GM18909 (cell line): ENCODE data around the gene TTC39B.
"Not testable (repeated sequence)": the region's sequence is repeated elsewhere in the genome, so short reads cannot be mapped to it uniquely, and the experiment has no call there.

Experiments
- ATAC-seq: cut with Tn5 transposase; IDR thresholded peaks from one replicate; pipeline ENCODE4 v1.9.1; 2021; ENCODE audit warnings: mild to moderate bottlenecking; ENCODE audit not compliant: unreplicated experiment, poor library complexity

TTC39B gene

DNA sequence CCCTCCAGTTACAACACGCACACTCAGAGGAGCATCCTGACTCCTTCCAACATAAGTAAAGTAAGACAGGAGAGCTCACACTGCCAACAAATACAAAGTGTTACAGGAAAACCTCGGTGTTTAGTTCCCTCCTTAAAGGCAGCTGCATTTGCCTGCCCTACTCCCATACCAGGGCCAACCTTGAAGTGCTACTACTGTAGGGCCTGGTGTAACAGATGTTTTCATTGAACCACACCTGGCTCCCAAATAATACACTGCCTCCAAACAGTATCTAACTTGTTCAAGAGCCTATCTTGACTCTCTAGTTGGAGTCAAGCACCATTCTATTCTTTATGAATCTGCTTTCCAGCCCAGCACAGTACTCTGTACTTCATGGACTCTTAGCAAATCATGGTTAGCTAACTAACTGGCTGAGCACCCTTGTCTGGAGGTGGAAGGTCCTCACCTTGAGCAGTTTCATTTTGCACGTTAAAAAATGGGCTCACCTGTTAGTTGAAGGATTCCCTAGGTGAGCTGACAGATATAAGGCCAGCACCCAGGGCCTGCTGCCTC, 34.6 kb downstream of the TTC39B start:
- ATAC-seq = no peak

GRCh38 chr9:15271403-15271802, 35.6 kb downstream of the TTC39B start:
- no peak for ATAC-seq

DNA sequence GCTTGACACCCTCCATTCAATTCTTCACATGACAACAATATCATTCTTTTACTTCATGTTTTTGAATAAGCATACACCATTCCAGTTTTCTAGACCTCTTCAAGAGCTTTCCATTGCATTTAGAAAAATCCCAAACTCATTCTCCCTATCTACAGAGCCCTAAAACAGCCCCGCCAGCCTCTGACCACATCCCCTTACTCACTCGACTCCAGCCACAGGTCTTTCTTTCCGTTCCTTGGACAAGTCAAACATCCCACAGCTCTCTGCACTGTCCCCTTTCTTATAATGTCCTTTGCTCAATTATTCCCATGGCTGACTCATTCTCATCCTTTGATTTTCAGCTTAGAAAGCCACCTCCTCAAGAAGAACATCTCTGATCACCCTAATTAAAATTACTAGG, 38.2 kb downstream of the TTC39B start:
- no peak for ATAC-seq

GRCh38 chr9:15268317-15268716, 38.7 kb downstream of the TTC39B start:
- no peak for ATAC-seq

- no peak for ATAC-seq
Observed at GRCh38 chr9:15264918-15265317, 42.1 kb downstream of the TTC39B start.

DNA sequence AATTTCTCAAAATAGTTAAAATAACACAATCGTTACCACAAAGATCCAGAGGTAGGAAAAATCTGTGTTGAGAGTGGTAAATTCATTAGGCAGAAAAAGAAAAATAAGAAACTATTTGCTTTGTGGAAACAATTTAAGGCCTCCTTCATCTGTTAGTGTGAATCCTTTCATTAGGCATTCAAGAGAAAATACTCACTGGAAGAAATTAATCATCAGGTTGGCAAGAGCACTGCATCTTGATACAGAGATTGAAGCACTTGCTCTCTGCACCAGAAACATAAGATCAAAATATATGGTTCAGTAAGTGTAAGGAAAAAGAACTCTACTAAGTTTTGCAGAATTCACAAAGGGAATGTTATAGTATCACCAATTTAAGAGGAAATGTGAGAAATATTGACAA, 44.4 kb downstream of the TTC39B start:
- ATAC-seq = no peak

- no peak for ATAC-seq
Observed at GRCh38 chr9:15256426-15256825, 50.6 kb downstream of the TTC39B start.

DNA sequence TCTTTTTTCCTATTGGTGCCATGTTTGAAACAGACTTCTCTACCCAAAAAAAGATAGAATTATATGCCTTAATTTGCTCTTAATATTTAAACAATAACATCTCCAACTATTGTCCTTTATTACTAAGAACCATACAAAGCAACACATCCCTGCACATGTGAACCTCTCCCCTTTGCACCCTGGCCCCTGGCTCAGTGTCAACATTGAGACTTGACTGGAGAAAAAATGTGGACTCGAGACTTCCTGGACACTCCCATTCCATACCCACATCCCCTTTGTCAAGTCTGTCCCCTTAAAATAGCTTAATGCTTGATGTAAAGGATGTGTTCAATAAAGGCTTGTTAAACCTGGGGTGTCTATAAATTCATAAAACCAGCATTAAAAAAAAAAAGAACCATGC, 53.2 kb downstream of the TTC39B start:
- ATAC-seq = no peak

- no peak for ATAC-seq
Observed at GRCh38 chr9:15253197-15253596, 53.8 kb downstream of the TTC39B start.

DNA sequence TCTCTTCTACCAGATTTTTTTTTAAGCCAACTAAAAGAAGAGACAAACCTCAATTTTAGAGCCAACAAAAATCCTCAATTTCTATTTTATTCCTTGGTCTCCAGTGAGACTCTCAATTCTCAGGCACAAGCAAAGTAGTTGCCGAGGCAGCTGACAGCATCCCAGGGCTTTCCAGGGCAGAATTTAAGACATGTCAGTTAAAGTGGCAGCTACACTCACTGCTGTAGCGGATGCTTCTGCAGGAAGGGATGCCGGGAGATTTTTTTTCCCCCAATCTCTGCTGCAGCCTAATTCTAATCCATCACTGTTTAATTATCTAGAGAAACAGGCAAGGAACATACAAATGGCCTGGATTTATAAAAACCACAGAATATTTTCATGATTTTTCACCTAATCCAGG, 57.0 kb downstream of the TTC39B start:
- ATAC-seq = no peak

GRCh38 chr9:15249042-15249818, 57.8 kb downstream of the TTC39B start:
- ATAC-seq = no peak

DNA sequence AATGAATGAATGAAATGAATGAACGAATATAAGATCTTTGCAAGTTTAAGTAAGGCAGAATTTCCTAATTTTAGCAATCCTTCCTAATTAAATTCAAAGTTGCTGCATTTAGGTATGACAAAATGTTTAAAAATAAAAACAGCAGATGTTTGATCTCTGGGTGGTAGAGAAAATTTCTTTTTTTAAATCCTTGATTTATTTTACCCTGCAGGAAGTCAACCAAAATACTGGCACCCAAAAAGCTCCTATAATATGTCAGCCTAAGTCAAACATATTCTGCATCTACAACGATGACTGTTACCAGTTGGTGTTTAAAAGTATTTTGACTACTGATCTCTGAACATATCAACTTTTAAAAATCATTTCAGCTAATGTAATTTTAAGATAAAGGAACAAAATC, 58.4 kb downstream of the TTC39B start:
- ATAC-seq = no peak

- no peak for ATAC-seq
Observed at GRCh38 chr9:15248081-15248480, 58.9 kb downstream of the TTC39B start.

- ATAC-seq = no peak
Observed at GRCh38 chr9:15246708-15247107, 60.3 kb downstream of the TTC39B start.

GRCh38 chr9:15246243-15246642, 60.8 kb downstream of the TTC39B start:
- no peak for ATAC-seq

DNA sequence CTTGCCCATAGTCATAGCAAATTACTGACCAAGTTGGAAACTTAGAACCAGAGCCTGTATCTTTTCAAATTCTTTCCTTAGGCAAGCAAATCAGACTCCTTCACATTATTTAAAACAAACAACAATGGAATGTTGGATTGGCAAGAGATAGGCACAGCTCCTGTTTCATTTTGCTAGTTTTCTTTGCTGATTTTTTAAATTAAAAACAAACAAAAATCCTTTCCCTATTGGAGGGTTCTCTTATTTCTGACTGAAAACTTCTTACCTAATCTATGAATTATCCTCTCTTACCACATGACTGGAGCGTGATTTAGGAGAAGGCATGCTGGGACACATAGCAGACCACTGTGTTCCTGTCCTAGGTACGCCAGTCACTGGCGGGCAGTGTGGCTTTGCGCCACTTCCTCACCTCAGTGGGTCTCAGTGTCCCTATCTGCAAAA, 63.0 kb downstream of the TTC39B start:
- ATAC-seq = no peak

DNA sequence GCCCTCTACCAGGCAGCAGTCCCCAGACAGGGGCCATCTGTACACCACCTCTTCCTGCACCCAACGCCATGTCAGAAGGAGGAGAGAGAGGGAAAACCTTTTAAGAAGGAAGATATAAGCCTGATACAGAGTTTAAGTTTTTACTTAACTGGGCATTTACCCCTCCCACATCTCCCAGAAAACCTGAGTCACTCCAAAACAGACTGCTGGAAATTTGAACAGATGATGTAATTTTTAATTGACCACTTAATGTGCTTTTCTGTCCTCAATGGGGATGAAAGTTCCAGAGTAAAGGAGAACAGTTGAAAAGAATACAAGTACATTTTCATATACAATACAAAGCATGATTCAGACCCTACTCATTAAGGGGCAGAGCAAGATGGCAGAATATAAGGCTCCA, 63.9 kb downstream of the TTC39B start:
- no peak for ATAC-seq

GRCh38 chr9:15240927-15241326, 66.1 kb downstream of the TTC39B start:
- ATAC-seq = no peak

- ATAC-seq = no peak
Observed at GRCh38 chr9:15239816-15240215, 67.2 kb downstream of the TTC39B start.

DNA sequence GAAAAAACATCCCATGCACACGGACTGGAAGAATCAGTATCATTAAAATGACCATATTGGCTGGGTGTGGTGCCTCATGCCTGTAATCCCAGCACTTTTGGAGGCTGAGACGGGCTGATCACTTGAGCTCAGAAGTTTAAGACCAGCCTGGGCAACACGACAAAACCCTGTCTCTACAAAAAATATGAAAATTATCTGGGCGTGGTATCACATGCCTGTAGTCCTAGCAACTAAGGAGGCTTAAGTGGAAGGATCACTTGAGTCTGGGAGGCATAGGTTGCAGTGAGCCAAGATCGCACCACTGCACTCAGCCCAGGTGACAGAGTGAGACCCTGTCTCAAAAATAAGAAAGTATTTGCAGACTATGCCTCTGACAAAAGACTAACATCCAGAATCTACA, 68.4 kb downstream of the TTC39B start:
- ATAC-seq = no peak

DNA sequence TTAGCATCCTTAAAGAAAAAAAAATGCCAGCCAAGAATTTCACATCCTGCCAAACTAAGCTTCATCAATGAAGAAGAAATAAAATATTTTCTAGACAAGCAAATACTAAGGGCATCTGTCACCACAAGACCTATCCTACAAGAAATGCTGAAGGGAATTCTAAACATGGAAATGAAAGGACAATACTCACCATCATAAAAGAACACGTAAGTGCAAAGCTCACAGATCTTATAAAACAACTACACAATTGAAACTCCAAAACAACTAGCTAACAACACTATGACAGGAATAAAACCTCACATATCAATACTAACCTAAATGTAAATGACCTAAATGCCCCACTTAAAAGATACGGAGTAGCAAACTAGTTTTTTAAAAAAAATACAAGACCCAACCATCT, 71.4 kb downstream of the TTC39B start:
- no peak for ATAC-seq

- ATAC-seq = not testable (repeated sequence)
Observed at GRCh38 chr9:15233941-15234490, 73.0 kb downstream of the TTC39B start.
